ENCODE measurements around the gene PALMD.

Gene PALMD

GRCh38 chr1:99662539-99663080 lies 16.7 kb downstream of the PALMD start:
- DNase-seq, result no peak

GRCh38 chr1:99663501-99663900 lies 17.6 kb downstream of the PALMD start:
- DNase-seq, result no peak

GRCh38 chr1:99665212-99665611 lies 19.3 kb downstream of the PALMD start:
- DNase-seq, result no peak

GRCh38 chr1:99669376-99669775 lies 23.5 kb downstream of the PALMD start:
- no peak for DNase-seq

- no peak for DNase-seq
These were observed 23.9 kb downstream of the PALMD start for GRCh38 chr1:99669821-99670220.

GRCh38 chr1:99670583-99670982 lies 24.7 kb downstream of the PALMD start:
- no peak for DNase-seq

GRCh38 chr1:99672038-99672437 lies 26.1 kb downstream of the PALMD start:
- DNase-seq, result no peak

- no peak for DNase-seq
These were observed 26.8 kb downstream of the PALMD start for GRCh38 chr1:99672530-99673213.

- no peak for DNase-seq
These were observed 27.4 kb downstream of the PALMD start for GRCh38 chr1:99673315-99673714.

- DNase-seq, result no peak
These were observed 28.5 kb downstream of the PALMD start for GRCh38 chr1:99674115-99675064.

- DNase-seq, result no peak
These were observed 29.4 kb downstream of the PALMD start for GRCh38 chr1:99675292-99675691.

- DNase-seq, result no peak
These were observed 30.1 kb downstream of the PALMD start for GRCh38 chr1:99675994-99676393.

GRCh38 chr1:99676876-99677275 lies 31.0 kb downstream of the PALMD start:
- DNase-seq, result no peak

GRCh38 chr1:99677416-99677815 lies 31.5 kb downstream of the PALMD start:
- no peak for DNase-seq

- DNase-seq, result no peak
These were observed 34.4 kb downstream of the PALMD start for GRCh38 chr1:99680270-99680669.

GRCh38 chr1:99681583-99681982 lies 35.7 kb downstream of the PALMD start:
- DNase-seq, result no peak

GRCh38 chr1:99682291-99682751 lies 36.4 kb downstream of the PALMD start:
- no peak for DNase-seq

- DNase-seq, result peak; percentile 30
These were observed 39.7 kb downstream of the PALMD start for GRCh38 chr1:99685516-99686180.

GRCh38 chr1:99691175-99691574 lies 45.3 kb downstream of the PALMD start:
- no peak for DNase-seq

- DNase-seq, result no peak
These were observed 50.7 kb downstream of the PALMD start for GRCh38 chr1:99696616-99697015.

GRCh38 chr1:99697580-99697979 lies 51.7 kb downstream of the PALMD start:
- DNase-seq, result no peak

GRCh38 chr1:99700020-99700419 lies 54.1 kb downstream of the PALMD start:
- DNase-seq, result no peak

GRCh38 chr1:99702221-99702620 lies 56.3 kb downstream of the PALMD start:
- no peak for DNase-seq
